NCI-H460 (cell line): ENCODE data around the gene TAS2R41. TPM values are rescaled to one million over a fixed set of nuclear protein-coding genes. Genes with fewer than 3 reads are reported as not detected.
"Not testable (repeated sequence)": the region's sequence is repeated elsewhere in the genome, so short reads cannot be mapped to it uniquely, and the experiment has no call there.

Experiments
- DNase-seq: peaks from one replicate; pipeline ENCODE4 v3.0.0-alpha.2; 2016; ENCODE audit warnings: low read depth; ENCODE audit errors: extremely low read depth
- total RNA-seq: library from RNA; depleted of rRNA; stranded (reverse); fragments of >200 nt; shearing (Covaris generic); gene quantifications from 2 replicates; pipeline ENCODE4 v1.2.3, GENCODE V29; 2014; rRNA removed

TAS2R41 gene
- total RNA-seq, 1 experiment from 2014 or later: not detected

GRCh38 chr7:143514995-143515735, 37.5 kb downstream of the TAS2R41 start:
- no peak for DNase-seq

GRCh38 chr7:143516981-143517380, 39.3 kb downstream of the TAS2R41 start:
- DNase-seq: no peak

- no peak for DNase-seq
Measured at GRCh38 chr7:143518521-143518920, 40.8 kb downstream of the TAS2R41 start.

- DNase-seq: no peak
Measured at GRCh38 chr7:143518941-143519340, 41.3 kb downstream of the TAS2R41 start.

- no peak for DNase-seq
Measured at GRCh38 chr7:143519411-143520131, 41.9 kb downstream of the TAS2R41 start.

- not testable (repeated sequence) for DNase-seq
Measured at GRCh38 chr7:143522309-143522916, 44.7 kb downstream of the TAS2R41 start.

Other genes with a start within 250 kb of the TAS2R41 start
- gene GSTK1, start 214.4 kb upstream of the TAS2R41 start, total RNA-seq: 117 and 122 TPM in 2 replicates
- gene TMEM139, start 192.9 kb upstream of the TAS2R41 start, total RNA-seq: 4.0 and 7.3 TPM in 2 replicates
- gene CASP2, start 189.5 kb upstream of the TAS2R41 start, total RNA-seq: 12.7 and 16.6 TPM in 2 replicates
- 0.07 TPM in 1 of 2 replicates, not detected in the other for gene CLCN1, start 161.8 kb upstream of the TAS2R41 start, total RNA-seq
- gene FAM131B, start 115.2 kb upstream of the TAS2R41 start, total RNA-seq: 0.06 and 0.10 TPM in 2 replicates
- 45.7 and 57.4 TPM in 2 replicates for gene ZYX, start 96.5 kb upstream of the TAS2R41 start, total RNA-seq
- gene EPHA1, start 69.0 kb upstream of the TAS2R41 start, total RNA-seq: not detected in 2 replicates
- gene TAS2R60, start 34.4 kb upstream of the TAS2R41 start, total RNA-seq: not detected in 2 replicates
- not detected in 2 replicates for gene CTAGE15, start 93.9 kb downstream of the TAS2R41 start, total RNA-seq
- gene TCAF2, start 143.1 kb downstream of the TAS2R41 start, total RNA-seq: 23.0 and 28.9 TPM in 2 replicates